Adrenal gland (tissue), 9 donors: Measurements from ENCODE around the gene MTCL3.

Experiments
- DNase-seq, 7 donors: peaks; one replicate each; pipeline ENCODE4 v3.0.0-alpha.2; 2019 to 2020
- H3K27ac ChIP-seq, 5 donors: fragments of 200-600 bp; sonication (generic) in 4 of 5; 1 replicate in 3 of 5; 2 replicates in 2 of 5; pipeline versions ENCODE4 v1.5.1 to v1.8.0; 2016 to 2020; ENCODE audit warnings: mild to moderate bottlenecking in 1 of 5
- H3K27me3 ChIP-seq: fragments of 200-600 bp; 2 replicates; pipeline ENCODE4 v1.8.0; 2021
- H3K36me3 ChIP-seq, 2 donors: fragments of 200-600 bp; replicated peaks in 1 of 2; 1 replicate in 1 of 2; 2 replicates in 1 of 2; pipeline versions ENCODE4 v1.5.1 to v1.8.0; 2018 to 2022
- H3K4me1 ChIP-seq, 2 donors: fragments of 200-600 bp; replicated peaks in 1 of 2; 1 replicate in 1 of 2; 2 replicates in 1 of 2; pipeline versions ENCODE4 v1.5.1 to v1.8.0; 2018 to 2021
- H3K4me3 ChIP-seq, 4 donors: fragments of 200-600 bp; sonication (generic) in 3 of 4; one replicate each; pipeline ENCODE4 v1.5.1; 2016 to 2018
- H3K9me3 ChIP-seq, 3 donors: fragments of 200-600 bp; sonication (generic) in 1 of 3; replicated peaks in 1 of 3; 1 replicate in 2 of 3; 2 replicates in 1 of 3; pipeline versions ENCODE4 v1.5.1 to v1.8.0; 2016 to 2021
- POLR2A ChIP-seq, 2 donors: fragments of 450-650 bp; IDR thresholded peaks; one replicate each; pipeline ENCODE4 v1.6.1; 2017; ENCODE audit warnings: antibody characterized with exemption in 2 of 2, mild to moderate bottlenecking in 2 of 2, moderate library complexity in 1 of 2
- WGBS, 4 donors: extraction: QIAGEN DNeasy Blood & Tissue Kit in 2 of 4; methylation state at CpG; one replicate each; pipeline versions ENCODE4 v1.1.5 to v1.1.7; 2013 to 2017; 5-methylcytosine and 5-hydroxymethylcytosine counted together
- intact Hi-C, 2 donors: fragments of 100-400 bp; cut with DNase I; formaldehyde crosslinking; loops; one replicate each; pipeline versions ENCODE4 v1.14.1 to v1.15.0; 2022 to 2023
- TF ChIP-seq, protein P1 (sequence below), 6 experiments: fragments of 450-650 bp in 4 of 6; fragments of 200-600 bp in 2 of 6; sonication (generic) in 1 of 6; IDR thresholded peaks; 1 replicate in 5 of 6; 2 replicates in 1 of 6; pipeline versions ENCODE4 v1.5.1 to v1.8.0; 2016 to 2021; ENCODE audit warnings: antibody characterized with exemption in 6 of 6, mild to moderate bottlenecking in 2 of 6, moderate library complexity in 1 of 6
- donor health status: healthy with polysubstance abuse.
- donor health status: Bipolar disorder and iron deficiency.
- donor health status: DM: yes; HTN: yes; CAD: no.
- donor health status: DM: no; HTN: no; CAD: no.
- donor health status: DM: no; HTN: no; CAD: no.

Gene MTCL3

DNA sequence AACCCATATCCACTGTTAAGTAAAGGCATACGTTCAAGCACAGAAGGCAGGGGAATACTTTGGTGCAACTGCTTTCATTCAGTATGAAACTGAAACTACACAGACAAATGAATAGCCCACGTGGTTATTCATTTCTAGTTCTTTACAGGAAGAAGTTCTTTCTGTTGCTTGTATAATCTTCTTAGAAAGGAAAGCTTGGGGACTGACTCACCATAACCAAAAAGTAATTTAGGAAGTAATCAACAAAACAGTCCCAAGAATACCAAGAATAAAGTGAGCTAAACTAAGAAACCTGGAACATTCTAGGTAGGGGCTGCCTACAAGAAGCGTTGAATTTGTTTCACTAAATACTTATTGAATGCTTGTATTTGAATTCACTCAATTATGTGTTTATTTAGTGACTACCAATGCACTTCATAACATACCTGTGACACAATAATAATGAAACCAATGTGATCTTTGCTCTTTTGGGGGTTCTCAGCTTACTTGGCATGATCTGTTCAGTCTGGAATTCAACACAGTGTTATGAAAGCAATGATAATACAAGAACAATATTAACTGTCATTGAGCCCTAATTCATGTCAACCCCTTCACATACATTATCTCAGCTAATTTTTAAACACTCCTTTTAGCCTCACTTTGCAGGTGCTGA, 34.8 kb downstream of the MTCL3 start:
- Histone ChIP-seq H3K4me3 (peak overlapping the region in 1 of 4 donors; percentile 43), H3K9me3 (no peaks in the 10 kb centered on the region), H3K36me3 (no peaks in the 10 kb centered on the region), H3K27me3 (no peaks in the 10 kb centered on the region), H3K27ac (peak overlapping the region in 2 of 5 donors; percentile 18 to 41), H3K4me1 (peaks cover 4 to 34% of the 10 kb centered on the region in 2 donors)
- 38 to 49% (median 39%) methylated on average over 3 of the region's 3 CpGs for WGBS, 4 donors
- DNase-seq: no peak
- intact Hi-C loops: no loop called here
- no peak for TF ChIP-seq POLR2A (IDR thresholded peaks at IDR 0.05)
- TF ChIP-seq, protein P1, sequence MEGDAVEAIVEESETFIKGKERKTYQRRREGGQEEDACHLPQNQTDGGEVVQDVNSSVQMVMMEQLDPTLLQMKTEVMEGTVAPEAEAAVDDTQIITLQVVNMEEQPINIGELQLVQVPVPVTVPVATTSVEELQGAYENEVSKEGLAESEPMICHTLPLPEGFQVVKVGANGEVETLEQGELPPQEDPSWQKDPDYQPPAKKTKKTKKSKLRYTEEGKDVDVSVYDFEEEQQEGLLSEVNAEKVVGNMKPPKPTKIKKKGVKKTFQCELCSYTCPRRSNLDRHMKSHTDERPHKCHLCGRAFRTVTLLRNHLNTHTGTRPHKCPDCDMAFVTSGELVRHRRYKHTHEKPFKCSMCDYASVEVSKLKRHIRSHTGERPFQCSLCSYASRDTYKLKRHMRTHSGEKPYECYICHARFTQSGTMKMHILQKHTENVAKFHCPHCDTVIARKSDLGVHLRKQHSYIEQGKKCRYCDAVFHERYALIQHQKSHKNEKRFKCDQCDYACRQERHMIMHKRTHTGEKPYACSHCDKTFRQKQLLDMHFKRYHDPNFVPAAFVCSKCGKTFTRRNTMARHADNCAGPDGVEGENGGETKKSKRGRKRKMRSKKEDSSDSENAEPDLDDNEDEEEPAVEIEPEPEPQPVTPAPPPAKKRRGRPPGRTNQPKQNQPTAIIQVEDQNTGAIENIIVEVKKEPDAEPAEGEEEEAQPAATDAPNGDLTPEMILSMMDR (IDR thresholded peaks at IDR 0.05): no peak

DNA sequence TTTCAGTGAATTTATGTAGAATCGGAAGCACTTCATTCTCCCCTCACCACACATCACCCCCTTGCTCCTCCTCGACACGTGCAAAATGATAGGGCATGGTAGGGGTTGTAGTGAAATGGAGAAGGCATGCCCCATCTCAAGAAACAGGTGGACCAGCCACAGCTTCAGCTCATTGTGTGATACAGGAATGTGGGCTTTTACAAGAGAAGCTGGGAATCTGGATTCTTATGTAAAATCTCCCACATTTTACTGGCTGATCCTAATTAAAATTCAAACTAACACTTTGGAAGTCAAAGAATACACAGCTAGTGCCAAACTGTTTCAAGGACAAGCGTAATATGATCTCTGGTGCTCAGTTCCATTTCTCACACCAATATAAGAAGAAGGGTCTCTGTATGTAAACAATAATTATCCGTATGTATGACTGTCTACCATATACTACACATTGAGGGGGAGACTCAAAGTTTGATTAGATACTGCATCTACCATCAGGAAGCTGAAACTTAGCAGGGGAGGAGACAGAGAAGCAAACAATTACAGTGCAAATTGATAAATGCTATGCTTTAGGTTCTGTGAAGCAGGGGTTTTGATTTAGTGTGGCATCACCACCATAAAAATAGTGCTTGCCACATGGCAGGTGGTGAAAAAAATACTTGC, 35.6 kb downstream of the MTCL3 start:
- intact Hi-C loops: no loop called here
- H3K27ac ChIP-seq: no peak overlapping the region
- H3K27me3 ChIP-seq: no peaks in the 10 kb centered on the region
- TF ChIP-seq, protein P1 (IDR thresholded peaks at IDR 0.05): no peak
- no peak for TF ChIP-seq POLR2A (IDR thresholded peaks at IDR 0.05)
- no peaks in the 10 kb centered on the region for H3K9me3 ChIP-seq
- H3K4me1 ChIP-seq: peaks cover 4 to 34% of the 10 kb centered on the region in 2 donors
- WGBS, 4 donors: 77 to 87% (median 79%) methylated on average over 5 of the region's 5 CpGs
- no peak for DNase-seq
- peak overlapping the region in 1 of 4 donors; percentile 43 for H3K4me3 ChIP-seq
- no peaks in the 10 kb centered on the region for H3K36me3 ChIP-seq

DNA sequence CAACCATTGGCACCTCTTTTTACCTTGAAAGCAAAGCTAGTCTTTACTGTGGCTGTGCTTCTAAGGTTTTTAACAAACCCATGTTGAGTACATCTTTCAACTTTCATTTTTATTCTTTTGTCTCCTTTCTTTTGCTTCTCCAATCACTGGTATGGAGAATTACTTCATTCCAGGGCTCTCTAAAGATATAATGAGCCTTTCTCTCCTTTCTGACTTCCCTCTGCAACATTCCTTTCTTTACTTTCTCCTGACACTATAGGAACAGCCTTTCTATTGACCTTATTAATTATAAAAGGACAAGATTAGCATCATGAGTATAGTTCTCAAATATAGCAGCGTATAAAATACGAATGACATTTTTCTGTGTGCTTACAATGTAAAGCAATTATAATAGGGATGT, 36.8 kb downstream of the MTCL3 start:
- H3K36me3 ChIP-seq: no peaks in the 10 kb centered on the region
- DNase-seq: no peak
- no peaks in the 10 kb centered on the region for H3K27me3 ChIP-seq
- no peak overlapping the region for H3K4me3 ChIP-seq
- WGBS, 4 donors: 93 to 98% (median 97%) methylated on average over 2 of the region's 2 CpGs
- no peak for TF ChIP-seq POLR2A (IDR thresholded peaks at IDR 0.05)
- TF ChIP-seq, protein P1 (IDR thresholded peaks at IDR 0.05): no peak
- intact Hi-C loops: no loop called here
- no peaks in the 10 kb centered on the region for H3K9me3 ChIP-seq
- H3K4me1 ChIP-seq: peaks cover 4 to 34% of the 10 kb centered on the region in 2 donors
- H3K27ac ChIP-seq: peak overlapping the region in 3 of 5 donors; percentile 9 to 67 (median 38)

DNA sequence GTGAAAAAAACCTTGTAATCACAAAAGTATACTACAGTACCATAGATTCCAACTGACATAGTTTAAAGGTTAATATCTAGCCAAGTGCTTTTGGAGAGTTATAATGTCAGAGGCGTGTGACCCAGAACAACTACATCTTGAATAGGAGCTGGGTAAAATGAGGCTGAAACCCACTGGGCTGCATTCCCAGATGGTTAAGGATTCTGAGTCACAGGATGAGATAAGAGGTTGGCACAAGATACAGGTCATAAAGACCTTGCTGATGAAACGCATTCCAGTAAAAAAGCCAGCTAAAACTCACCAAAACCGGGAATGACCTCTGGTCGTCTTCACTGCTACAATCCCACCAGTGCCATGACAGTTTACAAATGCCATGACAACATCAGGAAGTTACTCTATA, 37.5 kb downstream of the MTCL3 start:
- Histone ChIP-seq H3K4me1 (peaks cover 4 to 34% of the 10 kb centered on the region in 2 donors), H3K36me3 (no peaks in the 10 kb centered on the region), H3K4me3 (no peak overlapping the region), H3K27ac (peak overlapping the region in 4 of 5 donors; percentile 9 to 67 (median 34)), H3K27me3 (no peaks in the 10 kb centered on the region), H3K9me3 (no peaks in the 10 kb centered on the region)
- 26 to 44% (median 41%) methylated on average over 4 of the region's 4 CpGs for WGBS, 4 donors
- TF ChIP-seq, protein P1 (IDR thresholded peaks at IDR 0.05): no peak
- TF ChIP-seq POLR2A (IDR thresholded peaks at IDR 0.05): no peak
- intact Hi-C loops: no loop called here
- peak; percentile 46 to 75 (median 66) for DNase-seq
